ENCODE data around the gene SCARF1. TPM values are rescaled to one million over a fixed set of nuclear protein-coding genes. Genes with fewer than 3 reads are reported as not detected.

SCARF1 gene
- total RNA-seq, 2 donors from 2014 or later, result 1.9 to 2.5 TPM

DNA sequence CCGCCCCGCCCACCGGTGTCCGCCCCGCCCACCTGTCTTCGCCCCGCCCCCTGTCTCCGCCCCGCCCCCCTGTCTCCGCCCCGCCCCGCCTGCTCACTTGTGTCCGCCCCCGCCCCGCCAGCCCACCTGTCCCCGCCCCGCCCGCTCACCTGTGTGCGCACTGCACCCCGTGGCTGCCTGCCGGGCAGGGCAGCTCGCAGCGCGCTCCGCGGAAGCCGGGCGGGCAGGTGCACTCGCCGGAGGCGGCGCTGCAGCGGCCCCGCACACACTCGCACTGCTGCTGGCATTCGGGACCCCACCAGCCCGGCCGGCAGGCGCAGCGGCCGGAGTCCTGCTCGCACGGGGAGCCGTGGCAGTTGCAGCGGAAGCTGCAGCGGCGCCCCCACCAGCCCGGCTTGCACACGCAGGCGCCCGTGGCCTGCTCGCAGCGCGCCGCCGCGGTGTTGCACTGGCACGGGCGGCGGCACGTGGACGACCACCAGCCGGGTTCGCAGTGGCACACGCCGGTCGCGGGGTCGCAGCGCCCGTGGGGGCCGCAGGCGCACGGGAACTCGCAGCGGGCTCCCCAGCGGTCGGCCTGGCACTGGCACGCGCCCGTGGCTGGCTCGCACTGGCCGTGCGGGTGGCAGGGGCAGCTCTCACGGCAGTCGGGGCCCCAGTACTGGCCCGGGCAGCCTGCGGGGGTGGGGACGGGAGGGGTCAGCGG lies 2.1 kb downstream of the SCARF1 start:
- H3K9me3 Mint-ChIP-seq, result no peaks in the 10 kb centered on the region
- no peak overlapping the region for H3K27ac Mint-ChIP-seq
- peak overlapping the region in 1 of 2 donors; percentile 92 for H3K4me3 Mint-ChIP-seq
- no peaks in the 10 kb centered on the region for H3K36me3 Mint-ChIP-seq (ENCODE audit: insufficient read depth in 2 of 2)
- peaks cover 35% of the 10 kb centered on the region for H3K4me1 Mint-ChIP-seq (ENCODE audit: low read depth)
- peak; percentile 48 to 49 for DNase-seq
- H3K27me3 Mint-ChIP-seq (ENCODE audit: low read depth), result no peaks in the 10 kb centered on the region
- ATAC-seq (replicated peaks in 1 of 2), result peak; percentile 41 to 44

DNA sequence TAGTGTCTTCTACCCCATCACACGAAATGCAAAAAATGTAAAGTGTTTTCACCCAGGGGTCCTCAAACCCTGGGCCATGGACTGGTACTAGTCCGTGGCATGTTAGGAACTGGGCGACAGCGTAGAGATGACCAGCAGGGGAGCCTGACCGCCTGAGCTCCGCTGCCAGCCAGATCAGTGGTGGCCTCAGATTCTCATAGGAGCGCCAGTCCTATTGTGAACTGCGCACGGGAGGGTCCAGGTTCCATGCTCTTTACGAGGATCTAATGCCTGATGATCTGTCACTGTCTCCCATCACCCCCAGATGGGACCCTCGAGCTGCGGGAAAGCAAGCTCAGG lies 4.5 kb downstream of the SCARF1 start:
- Mint-ChIP-seq H3K27ac (no peak overlapping the region), H3K4me3 (no peak overlapping the region), H3K9me3 (no peaks in the 10 kb centered on the region), H3K4me1 (ENCODE audit: low read depth) (peaks cover 26% of the 10 kb centered on the region), H3K27me3 (ENCODE audit: low read depth) (no peaks in the 10 kb centered on the region), H3K36me3 (ENCODE audit: insufficient read depth in 2 of 2) (no peaks in the 10 kb centered on the region)
- no peak for ATAC-seq (replicated peaks in 1 of 2)
- no peak for DNase-seq

GRCh38 chr17:1640329-1641064 lies 5.0 kb downstream of the SCARF1 start:
- DNase-seq (no peak), ATAC-seq (replicated peaks in 1 of 2) (no peak)
- Mint-ChIP-seq H3K27ac (no peak overlapping the region), H3K4me3 (no peak overlapping the region), H3K4me1 (ENCODE audit: low read depth) (peaks cover 20% of the 10 kb centered on the region), H3K36me3 (ENCODE audit: insufficient read depth in 2 of 2) (no peaks in the 10 kb centered on the region), H3K9me3 (no peaks in the 10 kb centered on the region), H3K27me3 (ENCODE audit: low read depth) (no peaks in the 10 kb centered on the region)

DNA sequence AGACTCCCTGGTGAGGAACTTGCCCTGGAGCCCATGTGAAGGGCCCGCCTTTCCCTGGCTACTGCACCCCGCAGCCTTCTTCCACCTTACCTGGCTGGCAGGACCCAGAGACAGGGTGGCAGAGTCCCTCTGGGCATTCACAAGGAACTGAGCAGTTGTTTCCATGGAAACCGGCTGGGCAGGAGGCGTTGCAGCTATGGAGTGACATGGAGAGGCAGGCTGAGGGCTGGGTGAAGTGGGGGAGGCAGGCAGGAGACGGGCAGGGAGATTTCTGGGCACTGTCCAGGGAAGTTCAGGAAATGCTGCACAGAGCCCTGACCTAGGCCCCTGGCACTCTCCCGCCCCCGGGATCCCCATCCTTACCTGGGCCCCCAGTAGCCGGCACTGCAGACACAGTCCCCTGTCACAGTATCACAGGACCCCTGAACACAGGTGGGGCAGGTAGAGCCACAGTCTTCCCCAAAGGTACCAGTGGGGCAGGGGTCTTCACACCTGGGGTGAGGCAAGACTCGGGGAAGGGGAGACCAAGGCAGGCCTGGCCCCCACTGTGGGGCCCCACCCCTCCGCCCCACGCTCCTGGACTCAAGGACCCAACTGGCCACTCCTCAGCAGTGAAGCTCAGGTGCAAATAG lies 5.9 kb downstream of the SCARF1 start:
- H3K4me1 Mint-ChIP-seq (ENCODE audit: low read depth), result peaks cover 12% of the 10 kb centered on the region
- H3K27ac Mint-ChIP-seq, result no peak overlapping the region
- no peak overlapping the region for H3K4me3 Mint-ChIP-seq
- ATAC-seq (replicated peaks in 1 of 2) (no peak), DNase-seq (no peak)
- H3K9me3 Mint-ChIP-seq, result no peaks in the 10 kb centered on the region
- H3K36me3 Mint-ChIP-seq (ENCODE audit: insufficient read depth in 2 of 2), result no peaks in the 10 kb centered on the region
- no peaks in the 10 kb centered on the region for H3K27me3 Mint-ChIP-seq (ENCODE audit: low read depth)

- Mint-ChIP-seq H3K9me3 (no peaks in the 10 kb centered on the region), H3K27ac (no peak overlapping the region)
Observed at GRCh38 chr17:1638624-1639300, 6.8 kb downstream of the SCARF1 start.

GRCh38 chr17:1638171-1638590 lies 7.4 kb downstream of the SCARF1 start:
- no peak overlapping the region for H3K4me3 Mint-ChIP-seq
- no peaks in the 10 kb centered on the region for H3K36me3 Mint-ChIP-seq (ENCODE audit: insufficient read depth in 2 of 2)
- H3K4me1 Mint-ChIP-seq (ENCODE audit: low read depth), result peaks cover 3% of the 10 kb centered on the region
- no peak for ATAC-seq (replicated peaks in 1 of 2)
- H3K27me3 Mint-ChIP-seq (ENCODE audit: low read depth), result no peaks in the 10 kb centered on the region
- no peaks in the 10 kb centered on the region for H3K9me3 Mint-ChIP-seq
- no peak overlapping the region for H3K27ac Mint-ChIP-seq
- no peak for DNase-seq

More at GRCh38 chr17:1638624-1639300, 6.8 kb downstream of the SCARF1 start:
- DNase-seq (no peak), ATAC-seq (replicated peaks in 1 of 2) (no peak)
- Mint-ChIP-seq H3K27me3 (ENCODE audit: low read depth) (no peaks in the 10 kb centered on the region), H3K4me3 (no peak overlapping the region), H3K36me3 (ENCODE audit: insufficient read depth in 2 of 2) (no peaks in the 10 kb centered on the region), H3K4me1 (ENCODE audit: low read depth) (peaks cover 3% of the 10 kb centered on the region)

- Mint-ChIP-seq H3K36me3 (ENCODE audit: insufficient read depth in 2 of 2) (no peaks in the 10 kb centered on the region), H3K27ac (no peak overlapping the region), H3K27me3 (ENCODE audit: low read depth) (peaks cover 2% of the 10 kb centered on the region), H3K4me3 (no peak overlapping the region), H3K9me3 (no peaks in the 10 kb centered on the region), H3K4me1 (ENCODE audit: low read depth) (peaks cover 3% of the 10 kb centered on the region)
- DNase-seq (no peak), ATAC-seq (replicated peaks in 1 of 2) (no peak)
Observed at GRCh38 chr17:1636732-1637285, 8.7 kb downstream of the SCARF1 start.

- Mint-ChIP-seq H3K27ac (no peak overlapping the region), H3K4me1 (ENCODE audit: low read depth) (peaks cover 2% of the 10 kb centered on the region), H3K27me3 (ENCODE audit: low read depth) (peaks cover 8% of the 10 kb centered on the region), H3K4me3 (no peak overlapping the region), H3K9me3 (no peaks in the 10 kb centered on the region), H3K36me3 (ENCODE audit: insufficient read depth in 2 of 2) (no peaks in the 10 kb centered on the region)
- DNase-seq (no peak), ATAC-seq (replicated peaks in 1 of 2) (no peak)
Observed at GRCh38 chr17:1635675-1636465, 9.7 kb downstream of the SCARF1 start.

DNA sequence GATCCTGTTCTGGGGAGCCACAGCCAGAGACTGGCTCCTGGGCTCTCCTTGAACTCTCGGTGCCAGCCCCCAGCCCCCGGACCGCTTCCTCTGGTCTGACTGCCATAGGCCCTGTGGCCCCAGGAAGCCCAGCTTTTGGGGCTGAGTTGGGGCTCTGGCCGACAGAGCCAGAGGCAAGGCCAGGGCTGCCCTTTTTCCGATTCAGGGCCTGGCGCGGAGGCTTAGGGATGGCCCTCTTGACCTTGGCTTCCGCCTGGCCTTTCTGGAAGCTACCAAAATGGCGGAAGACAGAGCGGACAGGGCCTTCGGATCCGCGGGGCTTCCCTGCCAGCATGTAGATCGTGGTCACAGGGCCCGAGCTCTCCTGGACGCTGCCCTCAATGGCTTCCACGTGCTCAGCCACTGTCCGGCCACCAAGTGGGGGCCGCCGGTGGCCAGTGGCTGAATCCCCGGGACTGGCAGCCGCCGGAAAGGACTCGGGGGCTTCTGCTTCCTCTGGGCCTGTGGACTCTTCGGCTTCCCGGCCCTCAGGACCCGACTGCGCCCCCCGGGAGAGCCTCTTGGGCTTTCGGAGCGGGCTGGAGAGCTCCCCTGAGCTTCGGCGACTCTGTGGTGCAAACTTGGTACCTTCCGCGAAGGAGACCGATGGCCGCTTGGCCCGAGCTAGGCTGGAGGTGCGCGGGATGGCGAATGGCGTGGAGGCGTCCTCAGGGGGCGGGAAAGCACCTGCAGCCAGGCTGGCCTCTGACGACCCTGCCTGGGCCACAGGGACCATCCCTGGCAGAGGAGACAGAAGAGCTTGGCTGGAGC lies 10.5 kb downstream of the SCARF1 start:
- H3K4me3 Mint-ChIP-seq, result no peak overlapping the region
- DNase-seq, result no peak
- H3K27ac Mint-ChIP-seq, result no peak overlapping the region
- ATAC-seq (replicated peaks in 1 of 2), result no peak
- H3K36me3 Mint-ChIP-seq (ENCODE audit: insufficient read depth in 2 of 2), result no peaks in the 10 kb centered on the region
- H3K4me1 Mint-ChIP-seq (ENCODE audit: low read depth), result peaks cover 10% of the 10 kb centered on the region
- H3K27me3 Mint-ChIP-seq (ENCODE audit: low read depth), result peaks cover 16% of the 10 kb centered on the region
- H3K9me3 Mint-ChIP-seq, result no peaks in the 10 kb centered on the region

DNA sequence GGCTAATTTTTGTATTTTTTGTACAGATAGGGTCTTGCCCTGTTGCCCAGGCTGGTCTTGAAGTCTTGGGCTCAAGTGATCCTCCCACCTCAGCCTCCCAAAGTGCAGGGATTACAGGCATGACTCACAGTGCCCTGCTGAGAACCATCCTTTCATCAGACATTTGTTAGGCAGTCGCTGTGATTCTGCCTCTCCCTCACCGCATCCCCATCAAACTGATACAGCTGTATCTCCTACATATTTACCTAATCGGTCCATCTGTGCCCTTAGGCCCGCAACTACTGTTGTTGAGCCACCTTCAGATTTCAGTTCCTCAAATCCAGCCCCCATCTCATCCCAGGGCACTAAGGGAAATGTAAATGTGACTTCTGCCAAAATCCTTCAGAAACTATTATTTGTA lies 14.9 kb downstream of the SCARF1 start:
- ATAC-seq (replicated peaks in 1 of 2) (no peak), DNase-seq (no peak)
- H3K4me3 Mint-ChIP-seq, result peak overlapping the region; percentile 67 to 98
- no peaks in the 10 kb centered on the region for H3K9me3 Mint-ChIP-seq
- H3K27me3 Mint-ChIP-seq (ENCODE audit: low read depth), result peaks cover 35% of the 10 kb centered on the region
- H3K4me1 Mint-ChIP-seq (ENCODE audit: low read depth), result peaks cover 27% of the 10 kb centered on the region
- no peak overlapping the region for H3K27ac Mint-ChIP-seq
- H3K36me3 Mint-ChIP-seq (ENCODE audit: insufficient read depth in 2 of 2), result peaks cover 0 to 2% of the 10 kb centered on the region in 2 donors

- H3K27me3 Mint-ChIP-seq (ENCODE audit: low read depth), result peaks cover 38% of the 10 kb centered on the region
- no peaks in the 10 kb centered on the region for H3K9me3 Mint-ChIP-seq
- H3K36me3 Mint-ChIP-seq (ENCODE audit: insufficient read depth in 2 of 2), result peaks cover 0 to 2% of the 10 kb centered on the region in 2 donors
- DNase-seq, result peak; percentile 89 to 90
- peak overlapping the region; percentile 67 to 98 for H3K4me3 Mint-ChIP-seq
- H3K4me1 Mint-ChIP-seq (ENCODE audit: low read depth), result peaks cover 27% of the 10 kb centered on the region
- H3K27ac Mint-ChIP-seq, result no peak overlapping the region
- ATAC-seq (replicated peaks in 1 of 2), result peak; percentile 44 to 52
Observed at GRCh38 chr17:1629504-1630310, 15.8 kb downstream of the SCARF1 start.

Measured in activated T-cell treated with anti-CD3 and anti-CD28 coated beads, Interleukin-2, amount 50 U/mL, for 72 hours (primary cell).